Spleen (tissue), 11 donors: Measurements from ENCODE around the gene SEZ6L2. TPM values are rescaled to one million over a fixed set of nuclear protein-coding genes. Genes with fewer than 3 reads are reported as not detected.
A peak's percentile ranks its signal among the peaks of the same experiment; 100 is the strongest.
"Not testable (repeated sequence)": the region's sequence is repeated elsewhere in the genome, so short reads cannot be mapped to it uniquely, and the experiment has no call there.

ENCODE experiments used
- DNase-seq: peaks from one replicate; pipeline ENCODE4 v3.0.0-alpha.2; 2020
- H3K27ac ChIP-seq, 8 donors: fragments of 200-600 bp; sonication (generic) in 7 of 8; 1 replicate in 4 of 8; 2 replicates in 4 of 8; pipeline versions ENCODE4 v1.5.0 to v1.8.0; 2016 to 2021; ENCODE audit warnings: inconsistent platforms in 4 of 8, mild to moderate bottlenecking in 4 of 8, moderate library complexity in 1 of 8
- H3K27me3 ChIP-seq, 7 donors: fragments of 200-600 bp; sonication (generic) in 6 of 7; replicated peaks in 1 of 7; 1 replicate in 4 of 7; 2 replicates in 3 of 7; pipeline versions ENCODE4 v1.5.0 to v1.8.0; 2016 to 2021; ENCODE audit warnings: inconsistent platforms in 3 of 7, mild to moderate bottlenecking in 1 of 7
- H3K36me3 ChIP-seq, 6 donors: fragments of 200-600 bp; sonication (generic) in 5 of 6; 1 replicate in 4 of 6; 2 replicates in 2 of 6; pipeline versions ENCODE4 v1.5.0 to v1.8.0; 2016 to 2021; ENCODE audit warnings: inconsistent platforms in 2 of 6
- H3K4me1 ChIP-seq, 6 donors: fragments of 200-600 bp; sonication (generic) in 5 of 6; 1 replicate in 3 of 6; 2 replicates in 3 of 6; pipeline versions ENCODE4 v1.5.0 to v1.8.0; 2016 to 2021; ENCODE audit warnings: inconsistent platforms in 3 of 6
- H3K4me3 ChIP-seq, 8 donors: fragments of 200-600 bp; sonication (generic) in 7 of 8; 1 replicate in 4 of 8; 2 replicates in 4 of 8; pipeline versions ENCODE4 v1.5.0 to v1.8.0; 2016 to 2021; ENCODE audit warnings: inconsistent platforms in 4 of 8, mild to moderate bottlenecking in 4 of 8, moderate library complexity in 2 of 8
- H3K9me3 ChIP-seq, 8 donors: fragments of 200-600 bp; sonication (generic) in 7 of 8; 1 replicate in 4 of 8; 2 replicates in 4 of 8; pipeline versions ENCODE4 v1.5.0 to v1.8.0; 2016 to 2021; ENCODE audit warnings: inconsistent platforms in 4 of 8
- CTCF ChIP-seq, 11 experiments: fragments of 200-600 bp in 7 of 11; fragments of 450-650 bp in 4 of 11; sonication (generic) in 4 of 11; IDR thresholded peaks in 8 of 11; conservative IDR thresholded peaks in 3 of 11; 1 replicate in 7 of 11; 2 replicates in 4 of 11; pipeline versions ENCODE4 v1.4.0 to v1.8.0; 2016 to 2021; ENCODE audit warnings: antibody characterized with exemption in 11 of 11, inconsistent platforms in 4 of 11, mild to moderate bottlenecking in 1 of 11
- POLR2A ChIP-seq, 3 donors: fragments of 450-650 bp; IDR thresholded peaks; one replicate each; pipeline ENCODE4 v1.5.1; 2017; ENCODE audit warnings: antibody characterized with exemption in 3 of 3, mild to moderate bottlenecking in 1 of 3
- POLR2AphosphoS5 ChIP-seq, 3 donors: sonication (generic); formaldehyde crosslinking; IDR thresholded peaks; one replicate each; pipeline ENCODE4 v1.5.1; 2017; ENCODE audit warnings: antibody characterized with exemption in 3 of 3
- WGBS, 5 donors: extraction: QIAGEN DNeasy Blood & Tissue Kit in 3 of 5; methylation state at CpG; one replicate each; pipeline versions ENCODE4 v1.1.5 to v1.1.7; 2013 to 2018; 5-methylcytosine and 5-hydroxymethylcytosine counted together
- intact Hi-C: fragments of 100-400 bp; cut with DNase I; formaldehyde crosslinking; loops from one replicate; pipeline ENCODE4 v1.15.0; 2023; ENCODE audit warnings: low total_unique reads
- polyA plus RNA-seq, 3 donors: library from polyadenylated mRNA; stranded (reverse); fragments of 200-250 nt; gene quantifications; one replicate each; pipeline ENCODE4 v1.2.1, GENCODE V29; 2013
- total RNA-seq, 7 donors: library from RNA; depleted of rRNA in 3 of 7; stranded (reverse); fragments of >200 nt in 3 of 7; fragmentation: NEBNext Ultra II Directional in 4 of 7; extraction: Animal tissue kit (Norgen Biotek cat#: 25700) in 4 of 7; gene quantifications; one replicate each; pipeline versions ENCODE4 v1.1.0 to v1.2.1, GENCODE V29; 2016 to 2021
- donor health status: healthy with polysubstance abuse.
- donor health status: DM: no; HTN: no; CAD: no; lungs with moderate emphysema.
- donor health status: DM: no; HTN: no; CAD: no.
- donor health status: Bipolar disorder and iron deficiency.
- donor health status: healthy.
- donor health status: DM: no; HTN: no; CAD: no.
- donor health status: DM: yes; HTN: yes; CAD: no.

The SEZ6L2 gene
- total and polyA plus RNA-seq, 10 donors, result 0.35 to 4.1 (median 2.1) TPM

GRCh38 chr16:29837841-29838240 lies 61.5 kb downstream of the SEZ6L2 start:
- Histone ChIP-seq H3K9me3 (no peaks in the 10 kb centered on the region), H3K27me3 (no peaks in the 10 kb centered on the region), H3K36me3 (peaks cover 0 to 100% (median 95%) of the 10 kb centered on the region in 6 donors), H3K27ac (no peak overlapping the region), H3K4me3 (no peak overlapping the region), H3K4me1 (peaks cover 0 to 17% (median 6%) of the 10 kb centered on the region in 6 donors)
- intact Hi-C loops, result no loop called here
- DNase-seq, result no peak
- 95 to 99% (median 97%) methylated on average over 5 of the region's 5 CpGs for WGBS, 5 donors
- TF ChIP-seq POLR2AphosphoS5 (IDR thresholded peaks at IDR 0.05), result no peak
- TF ChIP-seq POLR2A (IDR thresholded peaks at IDR 0.05), result no peak
- no peak for TF ChIP-seq CTCF (IDR thresholded peaks at IDR 0.05 in 8 of 11, conservative IDR thresholded peaks at IDR 0.05 in 3 of 11)

- H3K36me3 ChIP-seq, result peaks cover 0 to 100% (median 95%) of the 10 kb centered on the region in 6 donors
- no peak overlapping the region for H3K27ac ChIP-seq
- intact Hi-C loops, result no loop called here
- WGBS, 5 donors, result 88 to 95% (median 91%) methylated on average over 7 to 15 of the region's 15 CpGs
- H3K4me3 ChIP-seq, result no peak overlapping the region
- peaks cover 0 to 17% (median 6%) of the 10 kb centered on the region in 6 donors for H3K4me1 ChIP-seq
- no peak for DNase-seq
- H3K9me3 ChIP-seq, result no peaks in the 10 kb centered on the region
- TF ChIP-seq CTCF (IDR thresholded peaks at IDR 0.05 in 8 of 11, conservative IDR thresholded peaks at IDR 0.05 in 3 of 11), result no peak
- TF ChIP-seq POLR2A (IDR thresholded peaks at IDR 0.05), result no peak
- peak in 2 of 3 donors; percentile 21 to 66 for TF ChIP-seq POLR2AphosphoS5 (IDR thresholded peaks at IDR 0.05)
- no peaks in the 10 kb centered on the region for H3K27me3 ChIP-seq
Observed at GRCh38 chr16:29836623-29837022, 62.7 kb downstream of the SEZ6L2 start.

- WGBS, 5 donors, result 88 to 97% (median 95%) methylated on average over 7 of the region's 7 CpGs
- TF ChIP-seq POLR2AphosphoS5 (IDR thresholded peaks at IDR 0.05) (no peak), CTCF (IDR thresholded peaks at IDR 0.05 in 8 of 11, conservative IDR thresholded peaks at IDR 0.05 in 3 of 11) (no peak), POLR2A (IDR thresholded peaks at IDR 0.05) (no peak)
- Histone ChIP-seq H3K27ac (no peak overlapping the region), H3K4me3 (no peak overlapping the region), H3K4me1 (peaks cover 0 to 16% (median 7%) of the 10 kb centered on the region in 6 donors), H3K27me3 (no peaks in the 10 kb centered on the region), H3K9me3 (no peaks in the 10 kb centered on the region), H3K36me3 (peaks cover 0 to 100% (median 95%) of the 10 kb centered on the region in 6 donors)
- no peak for DNase-seq
- intact Hi-C loops, result no loop called here
Observed at GRCh38 chr16:29835926-29836325, 63.4 kb downstream of the SEZ6L2 start.

GRCh38 chr16:29834079-29834478 lies 65.3 kb downstream of the SEZ6L2 start:
- intact Hi-C loops, result no loop called here
- H3K27ac ChIP-seq, result no peak overlapping the region
- WGBS, 5 donors, result 79 to 96% (median 95%) methylated on average over 5 of the region's 5 CpGs

GRCh38 chr16:29833219-29833618 lies 66.1 kb downstream of the SEZ6L2 start:
- H3K27ac ChIP-seq, DNase-seq, H3K27me3 ChIP-seq, intact Hi-C loops, H3K9me3 ChIP-seq, H3K4me3 ChIP-seq: not testable (repeated sequence)
- Histone ChIP-seq H3K4me1 (peaks cover 0 to 30% (median 4%) of the 10 kb centered on the region in 6 donors), H3K36me3 (peaks cover 0 to 93% (median 75%) of the 10 kb centered on the region in 6 donors)
- 94 to 97% (median 96%) methylated on average over 4 of the region's 4 CpGs for WGBS, 5 donors

More at GRCh38 chr16:29834079-29834478, 65.3 kb downstream of the SEZ6L2 start:
- no peak for DNase-seq
- no peaks in the 10 kb centered on the region for H3K27me3 ChIP-seq
- no peaks in the 10 kb centered on the region for H3K9me3 ChIP-seq
- peaks cover 0 to 98% (median 83%) of the 10 kb centered on the region in 6 donors for H3K36me3 ChIP-seq
- TF ChIP-seq POLR2A (IDR thresholded peaks at IDR 0.05) (no peak), POLR2AphosphoS5 (IDR thresholded peaks at IDR 0.05) (no peak), CTCF (IDR thresholded peaks at IDR 0.05 in 8 of 11, conservative IDR thresholded peaks at IDR 0.05 in 3 of 11) (no peak)
- H3K4me3 ChIP-seq, result no peak overlapping the region
- H3K4me1 ChIP-seq, result peaks cover 0 to 21% (median 0%) of the 10 kb centered on the region in 6 donors
